ENCODE data around the gene DPM2. TPM values are rescaled to one million over a fixed set of nuclear protein-coding genes. Genes with fewer than 3 reads are reported as not detected.

Gene DPM2
- total RNA-seq, 1 donor from 2014 or later = 32.7 TPM

- Histone ChIP-seq H3K36me3 (ENCODE audit: insufficient read depth, low read length) (peaks cover 41% of the 10 kb centered on the region), H3K4me3 (ENCODE audit: insufficient read depth, low read depth, low read length) (no peak overlapping the region), H3K4me2 (ENCODE audit: low read length) (no peak overlapping the region), H3K27ac (ENCODE audit: low read depth, low read length) (no peak overlapping the region), H2AFZ (ENCODE audit: low read depth, low read length) (no peak overlapping the region), H3K4me1 (ENCODE audit: insufficient read depth, low read length) (peaks cover 10% of the 10 kb centered on the region), H3K27me3 (ENCODE audit: insufficient read depth, low read length) (no peaks in the 10 kb centered on the region), H3K9me3 (ENCODE audit: insufficient read depth, low read depth, low read length) (peaks cover 13% of the 10 kb centered on the region), H3K9ac (ENCODE audit: low read length) (no peak overlapping the region), H3K79me2 (ENCODE audit: insufficient read depth, low read length) (peaks cover 20% of the 10 kb centered on the region), H4K20me1 (ENCODE audit: insufficient read depth, low read length) (peaks cover 41% of the 10 kb centered on the region)
- H3K4me1 Mint-ChIP-seq (ENCODE audit: low read depth, unreplicated experiment) = peaks cover 13% of the 10 kb centered on the region
- no peaks in the 10 kb centered on the region for H3K9me3 Mint-ChIP-seq (ENCODE audit: unreplicated experiment)
- H3K27me3 Mint-ChIP-seq (ENCODE audit: low read depth, unreplicated experiment) = no peaks in the 10 kb centered on the region
- DNase-seq (ENCODE audit: low read depth) = no peak
- TF ChIP-seq CTCF (IDR thresholded peaks at IDR 0.05; ENCODE audit: insufficient read depth, low read depth, low read length) = no peak
- TF ChIP-seq EZH2 (IDR thresholded peaks at IDR 0.05; ENCODE audit: insufficient read depth, low read length) = no peak
- H3K27ac Mint-ChIP-seq (ENCODE audit: unreplicated experiment) = no peak overlapping the region
- H3K4me3 Mint-ChIP-seq (ENCODE audit: unreplicated experiment) = no peak overlapping the region
- peaks cover 46% of the 10 kb centered on the region for H3K36me3 Mint-ChIP-seq (ENCODE audit: low read depth, unreplicated experiment)
- FAIRE-seq = no peak
Observed at GRCh38 chr9:127892831-127893230, 44.8 kb downstream of the DPM2 start.

- Histone ChIP-seq H3K9ac (ENCODE audit: low read length) (no peak overlapping the region), H3K79me2 (ENCODE audit: insufficient read depth, low read length) (no peaks in the 10 kb centered on the region), H3K27me3 (ENCODE audit: insufficient read depth, low read length) (no peaks in the 10 kb centered on the region), H3K4me3 (ENCODE audit: insufficient read depth, low read depth, low read length) (no peak overlapping the region), H3K4me2 (ENCODE audit: low read length) (no peak overlapping the region), H3K4me1 (ENCODE audit: insufficient read depth, low read length) (no peaks in the 10 kb centered on the region), H3K36me3 (ENCODE audit: insufficient read depth, low read length) (peaks cover 40% of the 10 kb centered on the region), H2AFZ (ENCODE audit: low read depth, low read length) (no peak overlapping the region), H3K9me3 (ENCODE audit: insufficient read depth, low read depth, low read length) (peaks cover 10% of the 10 kb centered on the region), H3K27ac (ENCODE audit: low read depth, low read length) (no peak overlapping the region), H4K20me1 (ENCODE audit: insufficient read depth, low read length) (peaks cover 32% of the 10 kb centered on the region)
- Mint-ChIP-seq H3K4me1 (ENCODE audit: low read depth, unreplicated experiment) (peaks cover 10% of the 10 kb centered on the region), H3K4me3 (ENCODE audit: unreplicated experiment) (no peak overlapping the region), H3K36me3 (ENCODE audit: low read depth, unreplicated experiment) (peaks cover 40% of the 10 kb centered on the region), H3K27me3 (ENCODE audit: low read depth, unreplicated experiment) (no peaks in the 10 kb centered on the region), H3K27ac (ENCODE audit: unreplicated experiment) (no peak overlapping the region), H3K9me3 (ENCODE audit: unreplicated experiment) (no peaks in the 10 kb centered on the region)
- DNase-seq (ENCODE audit: low read depth) (no peak), FAIRE-seq (no peak)
- TF ChIP-seq EZH2 (IDR thresholded peaks at IDR 0.05; ENCODE audit: insufficient read depth, low read length) (no peak), CTCF (IDR thresholded peaks at IDR 0.05; ENCODE audit: insufficient read depth, low read depth, low read length) (no peak)
Observed at GRCh38 chr9:127890053-127890452, 47.6 kb downstream of the DPM2 start.

- H3K4me3 Mint-ChIP-seq (ENCODE audit: unreplicated experiment) = no peak overlapping the region
Observed at GRCh38 chr9:127887792-127888191, 49.9 kb downstream of the DPM2 start.

More at GRCh38 chr9:127887792-127888191, 49.9 kb downstream of the DPM2 start:
- peaks cover 21% of the 10 kb centered on the region for H3K36me3 Mint-ChIP-seq (ENCODE audit: low read depth, unreplicated experiment)
- Histone ChIP-seq H3K4me3 (ENCODE audit: insufficient read depth, low read depth, low read length) (no peak overlapping the region), H3K27me3 (ENCODE audit: insufficient read depth, low read length) (no peaks in the 10 kb centered on the region), H3K36me3 (ENCODE audit: insufficient read depth, low read length) (peaks cover 19% of the 10 kb centered on the region), H2AFZ (ENCODE audit: low read depth, low read length) (no peak overlapping the region), H3K4me2 (ENCODE audit: low read length) (no peak overlapping the region), H3K9me3 (ENCODE audit: insufficient read depth, low read depth, low read length) (no peaks in the 10 kb centered on the region), H3K9ac (ENCODE audit: low read length) (no peak overlapping the region), H3K79me2 (ENCODE audit: insufficient read depth, low read length) (no peaks in the 10 kb centered on the region), H3K27ac (ENCODE audit: low read depth, low read length) (no peak overlapping the region), H3K4me1 (ENCODE audit: insufficient read depth, low read length) (peaks cover 5% of the 10 kb centered on the region), H4K20me1 (ENCODE audit: insufficient read depth, low read length) (peaks cover 25% of the 10 kb centered on the region)
- no peak overlapping the region for H3K27ac Mint-ChIP-seq (ENCODE audit: unreplicated experiment)
- DNase-seq (ENCODE audit: low read depth) = no peak
- H3K4me1 Mint-ChIP-seq (ENCODE audit: low read depth, unreplicated experiment) = peaks cover 20% of the 10 kb centered on the region
- no peak for TF ChIP-seq CTCF (IDR thresholded peaks at IDR 0.05; ENCODE audit: insufficient read depth, low read depth, low read length)
- H3K27me3 Mint-ChIP-seq (ENCODE audit: low read depth, unreplicated experiment) = no peaks in the 10 kb centered on the region
- no peaks in the 10 kb centered on the region for H3K9me3 Mint-ChIP-seq (ENCODE audit: unreplicated experiment)
- no peak for FAIRE-seq
